GDM1 (cell line): ENCODE measurements around the gene GRIK4.

Source experiments
- DNase-seq: peaks from one replicate; lab custom pipeline; 2025; lab: John Stamatoyannopoulos, UW

Gene GRIK4

DNA sequence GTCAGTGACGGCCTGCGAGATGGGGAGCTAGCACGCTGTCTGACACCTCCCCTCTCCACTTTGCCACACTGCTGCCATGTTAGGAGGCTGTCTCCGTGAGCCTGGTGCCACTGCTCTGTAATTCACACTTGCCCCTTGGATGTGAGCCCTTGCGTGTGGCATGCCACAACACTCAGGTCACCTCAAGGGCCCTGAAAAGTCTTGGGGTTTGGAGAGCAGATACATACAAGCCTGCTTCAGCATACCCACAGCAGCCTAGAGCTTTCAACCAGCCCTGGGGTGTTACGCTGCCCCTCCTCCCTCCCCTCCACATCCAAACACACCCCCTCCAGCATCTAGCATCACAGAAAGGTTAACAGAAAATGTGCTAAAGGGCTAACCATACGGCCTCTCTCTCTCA is 442.8 kb downstream of the GRIK4 start:
- DNase-seq, result no peak

DNA sequence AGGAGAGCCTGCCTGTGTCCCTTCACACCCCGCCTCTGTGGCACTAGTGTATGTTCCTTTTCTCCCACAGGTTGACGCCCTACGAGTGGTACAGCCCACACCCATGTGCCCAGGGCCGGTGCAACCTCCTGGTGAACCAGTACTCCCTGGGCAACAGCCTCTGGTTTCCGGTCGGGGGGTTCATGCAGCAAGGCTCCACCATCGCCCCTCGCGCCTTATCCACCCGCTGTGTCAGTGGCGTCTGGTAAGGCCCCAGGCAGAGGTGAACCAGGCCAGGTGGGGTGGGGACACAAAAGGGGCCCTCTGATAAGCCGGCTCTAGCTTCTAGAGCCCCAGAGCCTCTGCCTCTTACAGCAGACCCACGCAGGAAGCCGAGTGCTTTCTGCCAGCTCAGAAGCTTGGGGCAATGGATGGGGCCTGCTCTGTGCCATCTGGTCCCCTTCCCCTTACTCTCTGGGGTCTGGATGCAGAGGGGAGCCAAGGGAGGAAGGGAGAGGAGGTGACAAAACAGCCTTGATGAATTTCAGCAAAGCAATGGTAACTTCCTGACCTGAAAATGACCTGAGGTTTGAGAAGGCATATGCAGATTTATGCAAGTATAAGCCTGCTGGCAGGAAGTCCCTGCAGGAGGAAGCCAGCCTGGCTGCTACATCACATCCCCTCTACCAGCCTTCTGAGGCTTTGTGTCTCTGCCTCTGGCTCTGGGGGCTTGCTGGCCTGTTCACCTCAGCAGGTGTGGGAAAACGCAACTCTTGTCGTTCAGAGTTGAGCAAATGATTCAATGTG is 445.4 kb downstream of the GRIK4 start:
- DNase-seq, result no peak

DNA sequence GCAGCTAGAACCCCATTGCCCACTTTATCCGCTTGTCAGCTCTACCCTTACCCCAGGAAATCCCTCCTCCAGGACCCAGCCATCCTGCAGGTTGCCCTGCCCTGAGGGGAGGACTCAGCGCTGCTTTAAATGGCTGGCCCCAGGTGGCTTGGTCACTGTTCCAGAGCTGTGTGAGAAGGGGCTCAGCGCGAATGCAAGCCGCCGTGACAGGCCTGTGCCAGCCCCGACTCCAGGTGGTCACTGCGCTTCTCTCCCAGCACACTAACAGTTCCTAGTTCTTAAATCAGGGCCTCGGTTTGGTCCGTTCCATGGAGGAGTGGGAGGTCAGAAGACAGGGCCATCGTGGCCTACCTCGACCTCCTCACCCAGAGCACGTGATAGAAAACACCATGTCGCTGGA is 446.6 kb downstream of the GRIK4 start:
- DNase-seq, result no peak

DNA sequence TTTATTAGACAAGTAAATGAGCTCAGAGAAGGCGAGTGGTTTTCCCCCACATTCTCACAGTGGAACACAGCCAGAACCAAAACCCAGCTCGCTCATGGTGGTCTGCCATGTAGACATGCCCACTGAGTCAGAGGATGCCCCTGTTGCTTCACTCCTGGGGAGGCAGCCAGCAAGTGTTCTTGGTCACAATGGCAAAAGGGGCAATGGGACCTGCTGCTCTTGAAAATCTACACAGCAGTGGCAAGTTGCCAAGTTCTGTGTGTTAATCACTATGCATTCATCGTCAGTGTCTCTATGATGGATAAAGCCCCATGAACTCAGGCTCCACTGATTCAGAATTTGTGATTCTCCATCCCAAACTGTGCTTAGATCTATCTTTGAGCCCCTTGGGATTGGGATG is 447.6 kb downstream of the GRIK4 start:
- no peak for DNase-seq

DNA sequence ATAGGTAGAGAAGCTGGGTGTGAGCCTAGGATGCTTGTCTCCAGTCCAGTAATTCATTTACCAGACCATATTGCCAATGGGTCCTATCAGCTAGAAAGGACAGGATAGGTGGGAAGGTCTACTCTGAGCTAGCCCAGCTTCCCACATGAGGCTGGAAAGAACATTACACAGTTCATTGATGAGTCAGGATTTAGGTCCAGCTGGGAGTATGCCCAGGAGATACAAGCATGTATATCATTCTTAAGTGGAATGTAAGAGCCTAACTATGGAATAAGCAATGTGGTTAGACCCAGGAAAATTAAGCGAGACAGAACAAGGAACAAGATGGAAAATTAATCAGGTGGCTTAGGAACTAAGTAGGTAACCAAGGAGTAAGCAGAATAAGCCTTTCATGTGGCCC is 453.3 kb downstream of the GRIK4 start:
- no peak for DNase-seq

DNA sequence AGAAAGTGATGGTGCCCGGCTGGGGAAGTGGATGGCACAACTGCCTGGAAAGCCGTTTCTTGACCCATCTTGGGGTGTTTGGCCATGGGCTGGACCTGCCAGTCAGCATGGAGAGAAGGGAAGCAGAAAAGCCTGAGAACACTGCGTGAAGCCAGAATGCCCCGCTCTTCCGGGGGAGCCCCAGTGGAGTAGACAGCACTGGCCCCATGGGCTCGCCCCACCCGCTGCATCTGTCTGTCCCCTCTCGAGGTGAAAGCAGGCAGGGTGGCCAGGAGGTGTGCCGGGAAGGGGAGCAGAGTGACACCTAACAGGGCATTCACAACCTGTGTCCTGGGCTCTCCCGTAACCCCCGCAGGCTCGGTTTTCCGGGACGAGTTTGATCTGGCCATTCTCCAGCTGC is 455.3 kb downstream of the GRIK4 start:
- DNase-seq, result no peak

DNA sequence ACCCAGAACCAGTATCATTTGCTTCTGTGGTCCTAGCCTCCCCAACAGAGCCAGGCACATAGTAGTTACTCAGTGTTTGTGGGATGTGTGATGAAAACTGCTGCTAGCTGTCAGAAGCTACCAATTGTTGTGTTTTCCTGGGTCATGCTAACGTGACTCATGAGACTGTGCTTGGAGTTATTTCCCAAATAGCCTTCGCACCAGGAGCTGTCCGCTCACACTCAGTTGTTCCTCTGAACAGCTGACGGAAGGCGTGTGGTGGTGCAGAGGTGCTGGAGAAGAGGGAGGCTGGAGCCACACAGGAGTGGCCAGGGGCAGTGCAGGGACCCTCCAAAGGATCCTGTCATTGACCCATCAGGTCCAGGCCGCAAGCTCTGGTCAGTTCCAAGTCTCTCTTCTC is 458.4 kb downstream of the GRIK4 start:
- DNase-seq, result no peak

DNA sequence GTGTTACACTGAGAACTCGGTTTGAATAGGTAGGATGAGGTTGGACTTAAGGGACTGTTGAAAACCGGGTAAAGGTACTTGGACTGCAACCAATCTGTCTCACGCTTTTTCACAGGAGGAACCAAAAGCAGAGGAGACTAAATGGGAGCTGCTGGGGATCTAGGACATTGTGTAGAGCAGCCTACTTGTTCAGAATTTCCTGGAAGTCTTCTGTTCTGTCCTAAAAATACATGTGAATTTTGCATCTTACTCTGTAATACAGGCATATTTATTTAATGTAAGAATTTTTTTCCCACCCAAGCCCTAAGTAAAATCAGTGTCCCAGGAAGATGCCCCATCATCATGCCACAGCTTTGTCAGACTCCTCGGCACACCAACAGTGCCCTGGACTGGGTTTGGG is 460.3 kb downstream of the GRIK4 start:
- DNase-seq, result no peak

DNA sequence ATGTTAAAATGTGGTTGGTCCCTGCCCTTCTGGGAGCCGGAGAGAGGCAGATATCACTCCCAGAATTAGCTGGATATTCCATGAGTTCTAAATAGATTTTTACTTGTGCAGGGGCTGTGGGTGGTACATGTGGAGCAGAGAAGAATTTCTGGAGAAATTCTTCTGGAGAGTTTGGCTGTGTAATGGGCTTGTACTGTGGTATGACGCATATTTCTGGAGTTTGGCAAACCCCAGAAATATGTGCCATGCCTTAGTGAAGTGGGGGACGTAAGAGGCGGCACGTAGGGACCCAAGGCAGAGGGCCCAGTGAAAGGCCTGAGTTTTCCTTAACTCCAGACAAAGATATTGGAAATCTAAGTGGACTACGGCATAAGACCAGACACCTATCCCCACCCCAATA is 461.1 kb downstream of the GRIK4 start:
- DNase-seq, result no peak

DNA sequence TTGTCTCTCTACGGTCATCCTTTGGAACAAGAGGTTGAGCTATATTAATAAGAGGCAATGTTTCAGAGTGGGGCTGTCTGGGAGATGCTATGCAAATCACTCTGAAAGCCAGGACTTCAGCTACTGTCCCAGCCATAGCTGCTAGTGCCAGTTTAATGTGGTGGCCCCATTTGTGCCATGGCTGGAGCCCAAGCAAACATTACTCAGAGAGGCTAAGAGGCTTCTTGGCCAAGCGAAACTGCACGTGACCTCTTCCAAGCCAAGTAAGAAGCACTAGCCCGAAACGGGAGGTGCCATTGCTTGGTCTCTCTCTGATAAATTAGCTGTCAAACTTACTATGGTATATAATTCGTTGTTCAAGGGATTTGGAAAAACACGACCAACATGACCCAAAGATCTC is 462.0 kb downstream of the GRIK4 start:
- no peak for DNase-seq

DNA sequence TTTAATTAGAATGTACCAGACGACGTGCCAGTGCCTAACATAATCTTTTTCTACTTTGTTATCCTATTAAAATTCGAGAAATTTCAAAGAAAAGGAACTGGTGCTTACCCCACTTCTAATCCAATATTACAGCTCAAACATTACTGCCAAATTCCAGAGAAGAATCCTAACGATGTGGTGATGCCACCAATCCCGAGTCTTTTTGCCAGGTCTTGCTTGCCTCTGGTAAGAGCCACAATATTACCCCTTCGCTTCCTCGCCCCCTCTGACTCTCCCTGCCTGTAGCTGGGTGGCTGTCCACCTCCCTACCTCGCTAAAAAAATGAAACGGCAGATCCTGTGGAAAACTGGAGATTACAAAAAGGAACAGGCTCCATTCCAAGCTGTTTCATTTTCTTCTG is 462.9 kb downstream of the GRIK4 start:
- DNase-seq, result no peak

DNA sequence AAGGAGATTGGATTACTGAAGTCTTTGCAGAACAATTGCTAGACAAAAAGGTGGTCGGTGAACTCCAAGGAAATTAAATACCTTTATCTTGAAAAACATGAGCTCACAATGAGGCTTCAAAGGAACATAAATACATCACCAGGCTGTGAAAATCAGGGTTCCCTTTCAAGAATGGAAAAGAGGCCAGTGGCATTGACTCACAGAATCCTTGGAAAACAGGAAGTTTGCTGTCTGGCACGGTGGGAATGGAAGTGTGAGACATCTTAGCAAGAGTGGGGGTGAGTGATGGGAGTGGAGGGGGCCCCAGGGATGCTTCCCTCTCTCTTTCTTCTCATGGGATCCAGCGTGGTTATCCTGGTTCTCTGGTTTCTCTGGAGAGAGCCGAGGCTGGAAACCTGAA is 463.4 kb downstream of the GRIK4 start:
- no peak for DNase-seq

DNA sequence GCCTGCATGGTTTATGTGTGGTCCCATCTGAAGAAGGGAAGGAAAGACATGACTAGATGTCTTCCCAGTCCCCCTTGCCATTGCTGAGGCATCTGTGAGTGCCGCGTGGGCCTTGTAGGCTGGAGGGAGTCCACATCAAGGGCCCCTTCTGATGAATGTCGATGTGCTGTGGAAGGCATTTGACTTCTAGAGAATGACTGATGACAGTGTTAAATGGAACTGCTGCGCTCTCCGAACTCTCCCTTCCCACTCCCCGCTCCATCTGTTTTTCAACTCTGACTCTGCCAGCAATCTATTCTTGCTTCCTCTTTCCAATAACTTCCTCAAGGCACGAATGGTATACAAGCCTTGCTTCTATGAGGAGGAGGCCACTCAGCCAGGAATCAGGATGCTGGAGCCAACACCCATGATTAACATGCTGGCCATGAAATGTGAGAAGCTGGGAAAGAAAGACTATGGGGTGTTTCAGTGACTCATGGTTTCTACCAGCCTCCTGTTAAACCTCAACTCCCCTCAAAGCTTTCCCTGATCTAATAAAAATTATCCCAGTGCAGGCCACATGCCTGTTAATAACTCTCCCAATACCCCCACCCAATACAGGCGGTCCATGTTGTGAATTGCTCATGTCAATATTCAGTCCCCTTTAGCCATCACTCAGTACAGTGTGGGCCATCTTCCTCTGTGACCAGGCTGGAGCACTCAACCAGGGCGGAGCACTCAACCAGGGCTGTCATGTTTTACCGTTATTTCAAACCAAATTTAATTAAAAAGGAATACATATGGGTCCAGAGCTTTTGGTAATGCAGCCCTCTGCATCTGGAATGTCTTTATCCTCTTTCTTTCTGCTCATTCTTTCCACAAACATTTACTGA is 466.0 kb downstream of the GRIK4 start:
- DNase-seq, result no peak

DNA sequence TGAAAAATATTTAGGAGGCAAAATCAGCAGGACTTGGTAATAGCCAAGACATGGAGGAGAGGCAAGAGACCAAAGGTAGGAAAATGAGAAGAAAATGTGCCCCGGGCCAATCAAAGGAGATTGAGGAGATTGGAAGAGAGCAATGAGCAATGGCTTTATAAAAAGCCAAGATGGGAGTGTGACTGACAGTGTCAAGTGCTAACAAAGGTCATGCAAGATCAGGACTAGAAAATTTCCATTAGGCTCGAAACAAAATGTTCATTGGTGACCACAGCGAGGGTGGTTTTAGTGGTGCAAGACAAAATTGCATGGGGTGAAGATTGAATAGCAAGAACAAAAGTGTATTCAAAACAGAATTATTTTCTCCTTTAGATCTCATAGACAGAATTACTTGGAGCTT is 467.2 kb downstream of the GRIK4 start:
- no peak for DNase-seq

DNA sequence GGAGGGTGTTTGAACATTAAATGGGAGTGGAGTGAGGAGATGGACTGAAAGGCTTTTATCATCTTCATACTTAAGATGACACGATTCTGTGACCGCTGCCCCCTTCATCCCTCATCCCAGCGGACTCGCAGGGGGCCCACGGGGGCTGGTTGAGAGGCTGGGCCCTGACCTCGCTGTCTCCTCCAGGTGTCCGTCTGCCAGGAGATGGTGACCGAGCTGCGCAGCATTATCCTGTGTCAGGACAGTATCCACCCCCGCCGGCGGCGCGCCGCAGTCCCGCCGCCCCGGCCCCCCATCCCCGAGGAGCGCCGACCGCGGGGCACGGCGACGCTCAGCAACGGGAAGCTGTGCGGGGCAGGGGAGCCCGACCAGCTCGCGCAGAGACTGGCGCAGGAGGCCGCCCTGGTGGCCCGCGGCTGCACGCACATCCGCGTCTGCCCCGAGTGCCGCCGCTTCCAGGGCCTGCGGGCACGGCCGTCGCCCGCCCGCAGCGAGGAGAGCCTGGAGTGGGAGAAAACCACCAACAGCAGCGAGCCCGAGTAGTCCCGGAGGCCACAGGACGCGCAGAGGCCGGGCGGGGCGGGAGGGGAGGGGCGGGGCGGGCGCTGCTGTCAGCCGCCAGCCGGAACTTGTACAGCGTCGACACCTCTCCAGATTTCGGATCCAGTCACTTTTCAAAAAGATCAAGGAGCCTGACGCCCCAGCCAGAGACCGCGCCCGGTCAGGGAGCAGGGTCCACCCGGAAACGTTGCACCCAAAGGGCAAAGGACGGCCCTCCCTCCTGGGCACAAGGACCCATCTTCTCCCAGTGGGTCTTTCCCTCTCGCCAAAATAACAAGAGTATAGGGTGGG is 474.4 kb downstream of the GRIK4 start:
- no peak for DNase-seq

DNA sequence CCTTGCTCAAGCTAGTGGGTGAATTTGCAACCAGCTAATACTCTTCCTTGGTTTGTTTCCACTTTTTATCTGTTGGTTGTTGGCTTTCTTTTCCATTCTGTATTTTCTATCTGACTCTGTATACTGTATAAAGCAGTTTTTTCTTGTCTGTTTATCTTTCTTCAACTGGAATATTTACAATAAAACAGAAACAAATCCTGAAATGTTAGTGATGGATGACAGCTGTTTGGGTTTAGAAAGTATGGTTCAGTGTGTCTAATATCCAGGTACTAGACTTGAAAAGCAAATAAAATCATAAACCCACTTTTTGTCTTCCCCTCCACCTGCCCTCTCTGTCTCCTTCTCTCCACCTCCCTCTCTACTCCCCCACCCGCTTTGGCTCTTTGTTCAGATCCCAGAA is 477.1 kb downstream of the GRIK4 start:
- no peak for DNase-seq

DNA sequence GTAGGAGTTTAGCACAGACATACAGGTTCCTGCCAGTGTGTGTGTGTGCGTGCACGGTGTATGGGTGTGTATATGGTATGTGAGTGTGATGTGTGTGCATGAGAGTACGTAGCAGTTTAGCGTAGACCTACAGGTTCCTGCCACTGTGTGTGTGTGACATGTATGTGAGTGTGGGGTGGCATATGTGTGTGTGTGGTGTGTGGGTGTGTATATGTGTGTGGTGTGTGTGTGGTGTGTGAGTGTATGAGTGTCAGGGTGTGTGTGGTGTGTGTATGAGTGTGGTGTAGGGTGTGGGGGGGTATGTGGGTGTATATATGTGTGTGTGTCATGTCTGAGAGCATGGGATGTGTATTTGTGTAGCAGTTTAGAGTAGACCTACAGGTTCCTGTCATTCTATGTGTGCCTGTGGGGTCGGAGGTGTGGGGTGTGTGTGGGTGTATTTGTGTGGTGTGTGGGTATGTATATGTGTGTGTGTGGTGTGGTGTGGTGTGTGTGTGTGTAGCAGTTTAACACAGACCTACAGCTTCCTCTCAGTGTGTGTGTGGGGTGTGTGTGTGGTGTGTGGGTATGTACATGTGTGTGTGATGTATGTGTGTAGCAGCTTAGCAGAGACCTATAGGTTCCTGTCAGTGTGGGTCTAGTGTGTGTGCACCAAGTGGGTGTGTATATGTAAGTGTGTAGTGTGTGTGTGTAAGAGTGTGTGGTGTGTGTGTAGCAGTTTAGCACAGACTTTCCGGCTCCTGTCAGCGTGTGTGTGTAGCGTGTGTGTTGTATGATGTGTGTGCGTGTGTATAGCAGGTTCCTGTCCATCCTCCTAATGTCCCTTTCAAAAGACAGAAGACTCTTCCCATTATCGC is 480.5 kb downstream of the GRIK4 start:
- DNase-seq, result no peak

DNA sequence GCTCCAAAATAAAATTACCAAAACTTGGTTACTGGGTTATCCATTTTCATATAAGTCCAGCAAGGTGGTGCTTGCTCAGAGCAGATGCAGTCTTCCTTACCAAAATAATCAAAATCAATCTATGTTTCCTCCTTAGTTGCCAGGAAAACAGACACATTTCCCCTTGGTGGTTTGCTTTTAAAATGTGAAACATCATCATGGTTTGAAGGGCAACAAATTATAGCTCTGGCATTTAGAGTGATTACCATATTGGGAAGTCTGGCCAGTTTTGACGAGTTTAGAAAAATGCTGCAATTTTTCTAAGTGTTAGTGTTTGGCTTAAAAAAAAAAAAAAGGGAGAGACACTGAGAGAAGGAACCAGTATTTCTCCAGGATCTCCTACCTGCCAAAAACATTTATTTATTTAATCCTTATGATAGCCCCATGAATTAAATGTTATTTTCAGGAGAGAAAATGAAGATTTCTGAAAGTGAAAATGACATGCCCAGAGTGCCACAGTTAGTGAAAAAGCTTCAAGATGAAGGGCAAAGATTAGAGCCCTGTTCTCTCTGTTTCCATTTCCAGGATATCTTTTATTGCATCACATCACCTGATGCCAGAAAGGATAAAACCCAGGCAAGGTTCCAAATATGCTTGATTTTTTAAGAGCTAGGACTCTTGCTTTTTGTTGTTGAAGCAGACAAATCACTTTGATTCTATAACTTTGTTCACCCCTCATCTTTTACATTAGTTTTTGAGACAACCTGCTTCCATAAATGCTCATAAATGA is 482.7 kb downstream of the GRIK4 start:
- no peak for DNase-seq

DNA sequence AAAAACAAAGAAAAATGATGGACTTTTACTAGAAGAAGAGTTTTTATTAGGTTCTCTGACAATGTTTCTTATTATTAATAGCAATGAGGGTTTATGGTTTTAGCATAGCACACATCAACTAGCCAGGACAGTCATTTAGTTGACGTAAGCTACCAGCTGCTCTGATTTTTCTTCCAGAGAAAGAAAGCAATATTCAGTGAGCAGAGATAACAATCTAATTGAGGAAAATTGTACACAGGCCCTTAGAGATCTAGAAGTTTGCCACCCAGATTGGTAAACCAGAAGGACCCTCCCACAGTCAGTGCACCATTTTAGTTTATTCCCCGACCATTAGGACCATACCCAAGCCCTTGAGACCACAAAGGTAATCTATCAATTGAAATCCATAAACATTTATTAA is 483.6 kb downstream of the GRIK4 start:
- no peak for DNase-seq

DNA sequence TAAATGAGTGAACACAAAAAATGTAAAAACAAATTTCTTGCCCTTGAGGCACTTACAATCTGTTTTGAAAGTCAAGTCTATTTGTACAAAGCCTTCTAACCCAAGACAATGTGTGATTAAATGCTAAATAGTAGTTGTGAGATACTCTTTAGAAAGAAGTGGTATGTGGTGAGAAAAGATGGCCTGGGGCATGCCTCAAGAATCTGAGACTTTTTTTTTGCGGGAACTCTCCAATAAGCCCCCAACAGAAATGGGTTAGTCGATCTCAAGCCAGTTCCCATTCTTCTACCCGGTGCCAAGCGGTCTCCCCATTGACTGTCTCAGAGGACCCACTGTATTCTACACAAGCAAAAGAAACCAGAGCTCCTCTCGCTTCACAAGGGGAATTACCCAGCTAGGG is 485.4 kb downstream of the GRIK4 start:
- no peak for DNase-seq

DNA sequence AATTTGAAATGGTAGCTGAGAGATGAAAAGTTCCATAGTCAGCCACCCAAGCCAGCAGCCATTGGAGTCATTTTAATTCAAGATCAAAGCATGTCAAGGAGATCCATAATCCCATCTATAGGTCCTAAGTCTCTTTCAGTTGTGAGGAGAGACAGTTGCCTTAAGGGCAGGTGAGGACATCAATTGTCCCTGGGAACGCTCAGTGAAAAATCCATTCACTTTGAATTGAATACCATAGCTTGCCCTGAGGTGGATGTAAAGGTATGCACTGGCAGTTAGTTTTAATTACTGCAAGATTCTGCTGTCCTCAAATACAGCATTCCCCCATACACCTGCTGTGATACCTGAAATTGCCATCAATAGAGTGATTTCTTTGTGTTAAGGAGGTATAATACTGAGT is 487.0 kb downstream of the GRIK4 start:
- DNase-seq, result no peak
